Chondrocyte (in vitro differentiated cells): ENCODE measurements around the gene NXPE3. TPM values are rescaled to one million over a fixed set of nuclear protein-coding genes. Genes with fewer than 3 reads are reported as not detected.

Source experiments
- DNase-seq: peaks from one replicate; pipeline ENCODE4 v3.0.0; 2021; ENCODE audit warnings: mixed read lengths, low spot score
- H3K27ac Mint-ChIP-seq: one replicate; pipeline ENCODE4 v1.8.0; 2021; ENCODE audit warnings: mild to moderate bottlenecking, moderate library complexity, mixed read lengths; ENCODE audit not compliant: unreplicated experiment
- H3K27me3 Mint-ChIP-seq: 2 replicates; pipeline ENCODE4 v1.8.0; 2021; ENCODE audit warnings: low read depth, mixed read lengths
- H3K36me3 Mint-ChIP-seq: 2 replicates; pipeline ENCODE4 v1.8.0; 2021; ENCODE audit warnings: low read depth, mixed read lengths
- H3K4me1 Mint-ChIP-seq: 2 replicates; pipeline ENCODE4 v1.8.0; 2021; ENCODE audit warnings: low read depth, mild to moderate bottlenecking, mixed read lengths
- H3K4me3 Mint-ChIP-seq: one replicate; pipeline ENCODE4 v1.8.0; 2021; ENCODE audit warnings: mild to moderate bottlenecking, moderate library complexity, mixed read lengths; ENCODE audit not compliant: unreplicated experiment
- H3K9me3 Mint-ChIP-seq: 2 replicates; pipeline ENCODE4 v1.8.0; 2021; ENCODE audit warnings: low read depth, mixed read lengths
- CTCF ChIP-seq: fragments of 200-600 bp; sonication (generic); IDR thresholded peaks from 2 replicates; pipeline ENCODE4 v1.5.0; 2021; ENCODE audit warnings: antibody characterized with exemption, mild to moderate bottlenecking, moderate library complexity
- total RNA-seq: library from RNA; stranded (reverse); gene quantifications from 3 replicates; pipeline ENCODE4 v1.2.1, GENCODE V29; 2021

NXPE3 gene
- total RNA-seq, 1 donor from 2014 or later: 20.3 TPM

- TF ChIP-seq CTCF: no peak
- Mint-ChIP-seq H3K27me3 (no peaks in the 10 kb centered on the region), H3K27ac (no peak overlapping the region), H3K4me1 (peaks cover 4% of the 10 kb centered on the region), H3K9me3 (peaks cover 19% of the 10 kb centered on the region), H3K36me3 (peaks cover 53% of the 10 kb centered on the region), H3K4me3 (no peak overlapping the region)
- no peak for DNase-seq
These were observed 12.8 kb downstream of the NXPE3 start for GRCh38 chr3:101791778-101792177.

- no peak for DNase-seq
- Mint-ChIP-seq H3K27me3 (no peaks in the 10 kb centered on the region), H3K9me3 (peaks cover 24% of the 10 kb centered on the region), H3K36me3 (peaks cover 37% of the 10 kb centered on the region), H3K4me3 (no peak overlapping the region), H3K27ac (no peak overlapping the region), H3K4me1 (peaks cover 4% of the 10 kb centered on the region)
- no peak for TF ChIP-seq CTCF
These were observed 17.2 kb downstream of the NXPE3 start for GRCh38 chr3:101796077-101796680.

GRCh38 chr3:101801174-101801573 lies 22.2 kb downstream of the NXPE3 start:
- Mint-ChIP-seq H3K36me3 (peaks cover 9% of the 10 kb centered on the region), H3K4me1 (no peaks in the 10 kb centered on the region), H3K27ac (no peak overlapping the region), H3K9me3 (peaks cover 5% of the 10 kb centered on the region), H3K4me3 (no peak overlapping the region), H3K27me3 (no peaks in the 10 kb centered on the region)
- no peak for DNase-seq
- no peak for TF ChIP-seq CTCF

- Mint-ChIP-seq H3K9me3 (peaks cover 5% of the 10 kb centered on the region), H3K4me1 (no peaks in the 10 kb centered on the region), H3K27me3 (no peaks in the 10 kb centered on the region), H3K4me3 (no peak overlapping the region), H3K36me3 (peaks cover 7% of the 10 kb centered on the region), H3K27ac (no peak overlapping the region)
- no peak for DNase-seq
- TF ChIP-seq CTCF: no peak
These were observed 23.2 kb downstream of the NXPE3 start for GRCh38 chr3:101802179-101802578.

- TF ChIP-seq CTCF: peak; percentile 95
- Mint-ChIP-seq H3K27me3 (no peaks in the 10 kb centered on the region), H3K4me3 (no peak overlapping the region), H3K9me3 (peaks cover 5% of the 10 kb centered on the region), H3K36me3 (peaks cover 4% of the 10 kb centered on the region), H3K27ac (no peak overlapping the region), H3K4me1 (no peaks in the 10 kb centered on the region)
- DNase-seq: no peak
These were observed 24.3 kb downstream of the NXPE3 start for GRCh38 chr3:101803173-101803782.
